Measurements from ENCODE around the gene WDR7. TPM values are rescaled to one million over a fixed set of nuclear protein-coding genes. Genes with fewer than 3 reads are reported as not detected.

WDR7 gene
- total and polyA plus RNA-seq, 9 of the 15 experiments (the other 6 are each of a cell fraction or from before 2014, with no cell fraction given) = 1.4 to 9.4 (median 5.3) TPM

DNA sequence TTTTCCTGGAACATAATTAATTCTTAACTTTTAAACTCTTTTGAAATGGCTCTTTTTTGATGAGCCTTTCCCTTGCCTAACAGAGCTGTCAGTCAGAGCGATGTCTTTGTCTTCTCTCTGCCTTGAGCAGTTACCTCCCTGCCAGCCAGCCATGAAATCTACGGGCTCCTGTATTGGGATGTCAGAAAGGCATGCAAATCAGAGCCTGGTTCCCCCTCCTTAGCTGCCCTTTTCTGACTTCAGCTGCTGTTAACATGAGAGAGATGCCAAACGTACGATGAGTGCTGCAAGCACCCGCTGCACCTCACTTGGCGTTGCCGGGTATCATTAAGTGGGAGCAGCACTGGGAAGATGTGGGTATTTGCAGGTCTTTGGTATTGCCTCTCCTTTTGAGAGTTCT is 364.3 kb downstream of the WDR7 start:
- Histone ChIP-seq H3K9me3 (replicated peaks; ENCODE audit: control insufficient read depth, insufficient read depth, low read depth, low read length) (no peaks in the 10 kb centered on the region), H3K27me3 (ENCODE audit: control insufficient read depth in 2 of 2, insufficient read depth in 2 of 2, low read length in 2 of 2) (no peaks in the 10 kb centered on the region), H3K9ac (ENCODE audit: insufficient read depth in 1 of 2, low read depth in 2 of 2, low read length in 2 of 2) (no peak overlapping the region), H2AFZ (ENCODE audit: low read depth, low read length) (no peak overlapping the region), H3K27ac (ENCODE audit: extremely low read depth, low read depth, low read length) (no peak overlapping the region), H3K4me3 (no peak overlapping the region), H4K20me1 (replicated peaks; ENCODE audit: control insufficient read depth, insufficient read depth, low read length) (no peaks in the 10 kb centered on the region; the same call in 1 of the 2 replicates), H3K4me2 (ENCODE audit: insufficient read depth, low read length) (no peak overlapping the region), H3K4me1 (replicated peaks in 1 of 2; ENCODE audit: control insufficient read depth in 2 of 2, insufficient read depth in 2 of 2, low read length in 2 of 2) (no peaks in the 10 kb centered on the region), H3K79me2 (ENCODE audit: control insufficient read depth, insufficient read depth, low read length) (no peaks in the 10 kb centered on the region), H3K36me3 (ENCODE audit: control insufficient read depth, insufficient read depth, low read length) (no peaks in the 10 kb centered on the region), H3K9me1 (ENCODE audit: control insufficient read depth, insufficient read depth, low read length) (no peaks in the 10 kb centered on the region)
- ChIA-PET CTCF (ENCODE audit: low intra/inter-chr PET ratio) (no interaction called here), POLR2A (no interaction called here)
- in situ Hi-C loops (cut with MboI) (no loop called here), intact Hi-C loops (cut with micrococcal nuclease) (no loop called here)
- no peak for TF ChIP-seq EP300 (IDR thresholded peaks at IDR 0.05; ENCODE audit: low read length)
- no peak for TF ChIP-seq ZNF764 (CRISPR knock-in tag; IDR thresholded peaks at IDR 0.05; ENCODE audit: low read depth)
- TF ChIP-seq MCM5 (IDR thresholded peaks at IDR 0.05; ENCODE audit: low read depth) = no peak
- TF ChIP-seq ZBED1 (IDR thresholded peaks at IDR 0.05) = no peak
- TF ChIP-seq ESRRB (CRISPR knock-in tag; IDR thresholded peaks at IDR 0.05; ENCODE audit: borderline replicate concordance) = no peak
- TF ChIP-seq, protein P1, sequence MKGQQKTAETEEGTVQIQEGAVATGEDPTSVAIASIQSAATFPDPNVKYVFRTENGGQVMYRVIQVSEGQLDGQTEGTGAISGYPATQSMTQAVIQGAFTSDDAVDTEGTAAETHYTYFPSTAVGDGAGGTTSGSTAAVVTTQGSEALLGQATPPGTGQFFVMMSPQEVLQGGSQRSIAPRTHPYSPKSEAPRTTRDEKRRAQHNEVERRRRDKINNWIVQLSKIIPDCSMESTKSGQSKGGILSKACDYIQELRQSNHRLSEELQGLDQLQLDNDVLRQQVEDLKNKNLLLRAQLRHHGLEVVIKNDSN (CRISPR knock-in tag; IDR thresholded peaks at IDR 0.05) = no peak
- TF ChIP-seq RBFOX2 (IDR thresholded peaks at IDR 0.05; ENCODE audit: low read depth, low read length) = no peak
- TF ChIP-seq GTF2E2 (tag; IDR thresholded peaks at IDR 0.05) = no peak
- no peak for TF ChIP-seq ZNF23 (CRISPR knock-in tag; IDR thresholded peaks at IDR 0.05)
- TF ChIP-seq, protein P2, sequence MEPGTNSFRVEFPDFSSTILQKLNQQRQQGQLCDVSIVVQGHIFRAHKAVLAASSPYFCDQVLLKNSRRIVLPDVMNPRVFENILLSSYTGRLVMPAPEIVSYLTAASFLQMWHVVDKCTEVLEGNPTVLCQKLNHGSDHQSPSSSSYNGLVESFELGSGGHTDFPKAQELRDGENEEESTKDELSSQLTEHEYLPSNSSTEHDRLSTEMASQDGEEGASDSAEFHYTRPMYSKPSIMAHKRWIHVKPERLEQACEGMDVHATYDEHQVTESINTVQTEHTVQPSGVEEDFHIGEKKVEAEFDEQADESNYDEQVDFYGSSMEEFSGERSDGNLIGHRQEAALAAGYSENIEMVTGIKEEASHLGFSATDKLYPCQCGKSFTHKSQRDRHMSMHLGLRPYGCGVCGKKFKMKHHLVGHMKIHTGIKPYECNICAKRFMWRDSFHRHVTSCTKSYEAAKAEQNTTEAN (CRISPR knock-in tag; IDR thresholded peaks at IDR 0.05) = no peak
- TF ChIP-seq ZC3H11A (IDR thresholded peaks at IDR 0.05; ENCODE audit: low read depth, low read length) = no peak
- TF ChIP-seq, protein P3, sequence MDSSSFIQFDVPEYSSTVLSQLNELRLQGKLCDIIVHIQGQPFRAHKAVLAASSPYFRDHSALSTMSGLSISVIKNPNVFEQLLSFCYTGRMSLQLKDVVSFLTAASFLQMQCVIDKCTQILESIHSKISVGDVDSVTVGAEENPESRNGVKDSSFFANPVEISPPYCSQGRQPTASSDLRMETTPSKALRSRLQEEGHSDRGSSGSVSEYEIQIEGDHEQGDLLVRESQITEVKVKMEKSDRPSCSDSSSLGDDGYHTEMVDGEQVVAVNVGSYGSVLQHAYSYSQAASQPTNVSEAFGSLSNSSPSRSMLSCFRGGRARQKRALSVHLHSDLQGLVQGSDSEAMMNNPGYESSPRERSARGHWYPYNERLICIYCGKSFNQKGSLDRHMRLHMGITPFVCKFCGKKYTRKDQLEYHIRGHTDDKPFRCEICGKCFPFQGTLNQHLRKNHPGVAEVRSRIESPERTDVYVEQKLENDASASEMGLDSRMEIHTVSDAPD (CRISPR knock-in tag; IDR thresholded peaks at IDR 0.05) = no peak
- no peak for TF ChIP-seq PRMT5 (CRISPR knock-in tag; IDR thresholded peaks at IDR 0.05)
- TF ChIP-seq ZNF75A (CRISPR knock-in tag; IDR thresholded peaks at IDR 0.05) = no peak
- no peak for TF ChIP-seq MAFF (IDR thresholded peaks at IDR 0.05; ENCODE audit: low read length)
- TF ChIP-seq RBM17 (IDR thresholded peaks at IDR 0.05; ENCODE audit: borderline replicate concordance, low read depth, low read length) = no peak
- no peak for TF ChIP-seq C11orf30 (IDR thresholded peaks at IDR 0.05; ENCODE audit: low read depth)
- TF ChIP-seq BACH1 (tag; IDR thresholded peaks at IDR 0.05) = no peak
- TF ChIP-seq ZC3H4 (CRISPR knock-in tag; IDR thresholded peaks at IDR 0.05; ENCODE audit: borderline replicate concordance) = no peak
- WGBS (ENCODE audit: insufficient coverage, low coverage, missing lambda C conversion rate) = 55% methylated on average over 7 of the region's 7 CpGs
- ATAC-seq = no peak
- no peak for DNase-seq (ENCODE audit: extremely low read depth in 1 of 4, low spot score in 3 of 4)
- no TSS peak for BruUV-seq (replicated peaks)
- no peak for FAIRE-seq

Data from K562 (cell line).